IPS-NIHi7 (cell line): ENCODE measurements around the gene SSNA1.

Experiments
- DNase-seq: peaks from one replicate; pipeline ENCODE4 v3.0.0; 2012; ENCODE audit warnings: mixed read lengths; ENCODE audit errors: extremely low spot score

SSNA1 gene, protein sequence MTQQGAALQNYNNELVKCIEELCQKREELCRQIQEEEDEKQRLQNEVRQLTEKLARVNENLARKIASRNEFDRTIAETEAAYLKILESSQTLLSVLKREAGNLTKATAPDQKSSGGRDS

DNA sequence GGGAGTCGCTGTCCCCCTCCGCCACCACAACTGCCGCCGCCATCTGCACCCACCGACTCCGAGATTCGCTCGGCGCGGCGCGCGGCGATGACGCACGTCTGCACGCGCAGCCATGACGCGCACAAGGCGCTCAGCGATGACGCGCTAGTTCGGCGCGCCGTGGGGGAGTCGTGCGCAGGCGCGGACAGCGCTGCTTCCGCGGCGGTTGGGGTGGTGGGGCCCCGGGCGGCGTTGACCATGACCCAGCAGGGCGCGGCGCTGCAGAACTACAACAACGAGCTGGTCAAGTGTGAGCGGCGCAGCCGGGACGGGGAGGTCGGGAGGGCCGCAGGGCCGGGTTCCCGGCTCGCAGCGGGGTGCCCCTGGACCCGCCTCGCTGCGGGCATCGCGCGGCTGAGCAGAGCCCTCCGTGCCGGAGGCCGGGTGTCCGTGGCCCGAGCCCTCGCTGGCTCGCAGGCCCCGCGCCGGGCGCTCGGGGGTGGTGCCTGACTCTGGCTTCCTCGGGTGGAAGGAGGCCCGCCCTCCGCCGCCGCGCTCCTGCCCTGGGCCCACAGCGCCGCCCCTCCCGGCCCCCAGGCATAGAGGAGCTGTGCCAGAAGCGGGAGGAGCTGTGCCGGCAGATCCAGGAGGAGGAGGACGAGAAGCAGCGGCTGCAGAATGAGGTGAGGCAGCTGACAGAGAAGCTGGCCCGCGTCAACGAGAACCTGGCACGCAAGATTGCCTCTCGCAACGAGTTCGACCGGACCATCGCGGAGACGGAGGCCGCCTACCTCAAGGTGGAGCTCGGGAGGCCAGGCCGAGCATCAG, at the start of gene SSNA1, which contains the start of gene ANAPC2:
Gene SSNA1, plus strand, starts transcription at position 187 of the 807 bp plus-strand sequence. Its CDS starts 51 bp downstream, at position 238.
Gene ANAPC2, minus strand, starts transcription at position 71 of the 807 bp plus-strand sequence. Its CDS starts 28 bp downstream, at position 43.
- DNase-seq, result peak; percentile 94

DNA sequence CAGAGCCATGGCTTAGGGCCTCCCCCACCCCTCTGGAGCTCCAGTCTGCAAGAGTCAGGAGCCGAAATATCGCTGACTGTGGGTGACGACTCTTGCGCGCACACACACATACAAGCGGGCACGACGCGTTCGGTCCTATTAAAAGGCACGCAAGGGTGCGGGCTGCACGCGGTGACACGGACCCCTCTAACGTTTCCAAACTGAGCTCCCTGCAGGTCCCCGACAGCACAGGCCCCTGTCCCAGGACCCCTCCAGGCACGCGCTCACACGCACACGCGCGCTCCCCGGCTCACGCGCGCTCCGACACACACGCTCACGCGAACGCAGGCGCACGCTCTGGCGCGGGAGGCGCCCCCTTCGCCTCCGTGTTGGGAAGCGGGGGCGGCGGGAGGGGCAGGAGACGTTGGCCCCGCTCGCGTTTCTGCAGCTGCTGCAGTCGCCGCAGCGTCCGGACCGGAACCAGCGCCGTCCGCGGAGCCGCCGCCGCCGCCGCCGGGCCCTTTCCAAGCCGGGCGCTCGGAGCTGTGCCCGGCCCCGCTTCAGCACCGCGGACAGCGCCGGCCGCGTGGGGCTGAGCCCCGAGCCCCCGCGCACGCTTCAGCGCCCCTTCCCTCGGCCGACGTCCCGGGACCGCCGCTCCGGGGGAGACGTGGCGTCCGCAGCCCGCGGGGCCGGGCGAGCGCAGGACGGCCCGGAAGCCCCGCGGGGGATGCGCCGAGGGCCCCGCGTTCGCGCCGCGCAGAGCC, 49.6 kb upstream of the SSNA1 start, which contains the start of gene GRIN1:
Gene GRIN1, plus strand, starts transcription at position 433 of the 746 bp plus-strand sequence. CDS start 333 bp downstream, outside the sequence.
- peak; percentile 79 for DNase-seq

DNA sequence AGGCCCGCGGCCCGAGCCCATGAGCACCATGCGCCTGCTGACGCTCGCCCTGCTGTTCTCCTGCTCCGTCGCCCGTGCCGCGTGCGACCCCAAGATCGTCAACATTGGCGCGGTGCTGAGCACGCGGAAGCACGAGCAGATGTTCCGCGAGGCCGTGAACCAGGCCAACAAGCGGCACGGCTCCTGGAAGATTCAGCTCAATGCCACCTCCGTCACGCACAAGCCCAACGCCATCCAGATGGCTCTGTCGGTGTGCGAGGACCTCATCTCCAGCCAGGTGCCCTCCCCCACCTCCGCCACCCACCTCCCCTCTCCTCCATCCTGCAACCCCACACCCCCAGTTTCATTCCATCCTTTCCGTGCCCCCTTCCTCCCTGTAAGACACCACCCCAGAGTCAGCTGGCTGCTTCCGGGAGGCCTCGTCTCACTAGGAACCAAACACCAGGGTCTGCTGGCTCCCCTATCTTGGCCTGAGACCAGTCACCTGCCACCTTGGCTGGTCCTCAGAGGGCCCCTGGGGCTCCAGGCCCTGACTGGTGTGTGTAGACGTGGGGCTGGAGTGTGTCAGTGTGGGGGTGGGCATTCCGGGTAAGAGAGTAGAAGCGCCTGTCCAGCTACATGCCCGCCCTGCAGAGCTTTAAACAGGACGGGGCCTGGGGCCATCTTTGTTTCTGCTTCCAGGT, 48.9 kb upstream of the SSNA1 start:
- DNase-seq, result no peak

DNA sequence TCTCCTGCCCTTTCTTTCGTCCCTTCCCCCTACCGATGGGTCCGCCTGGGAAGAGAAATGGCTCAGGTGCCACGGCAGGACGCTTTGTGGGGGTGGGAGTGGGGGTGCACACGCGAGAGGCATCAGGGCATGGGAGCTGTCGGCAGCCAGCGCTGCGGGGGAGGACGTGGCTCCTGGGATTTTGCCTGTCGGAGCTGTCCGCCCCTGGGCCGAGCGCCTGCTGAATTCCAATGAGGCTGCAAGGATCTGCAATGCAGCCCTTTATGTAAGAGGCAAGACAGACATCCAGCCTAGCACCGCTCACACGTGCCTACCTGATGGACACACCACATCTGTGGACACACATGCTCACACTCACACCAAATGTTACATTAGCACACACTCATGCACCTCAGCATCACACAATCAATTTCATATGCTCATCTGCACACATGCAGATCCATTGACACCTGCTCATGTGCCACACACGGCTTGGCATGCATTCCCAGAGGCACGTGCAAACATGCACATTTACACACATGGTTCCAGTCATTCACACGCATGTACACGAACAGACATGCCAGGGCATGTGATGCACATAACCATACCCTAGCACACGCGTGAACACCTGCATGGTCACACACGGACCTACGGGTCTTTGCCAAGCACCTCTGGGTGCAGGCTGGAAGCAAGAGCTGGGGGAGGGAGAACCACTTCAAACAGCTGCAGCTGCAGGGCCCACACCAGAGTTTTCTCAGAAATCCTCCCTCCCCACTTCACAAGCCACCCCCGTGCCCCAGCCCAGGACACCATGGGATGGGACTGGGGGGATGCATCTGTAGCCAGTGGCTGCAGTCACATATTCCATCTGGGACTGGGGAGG, 48.1 kb upstream of the SSNA1 start:
- DNase-seq, result no peak

DNA sequence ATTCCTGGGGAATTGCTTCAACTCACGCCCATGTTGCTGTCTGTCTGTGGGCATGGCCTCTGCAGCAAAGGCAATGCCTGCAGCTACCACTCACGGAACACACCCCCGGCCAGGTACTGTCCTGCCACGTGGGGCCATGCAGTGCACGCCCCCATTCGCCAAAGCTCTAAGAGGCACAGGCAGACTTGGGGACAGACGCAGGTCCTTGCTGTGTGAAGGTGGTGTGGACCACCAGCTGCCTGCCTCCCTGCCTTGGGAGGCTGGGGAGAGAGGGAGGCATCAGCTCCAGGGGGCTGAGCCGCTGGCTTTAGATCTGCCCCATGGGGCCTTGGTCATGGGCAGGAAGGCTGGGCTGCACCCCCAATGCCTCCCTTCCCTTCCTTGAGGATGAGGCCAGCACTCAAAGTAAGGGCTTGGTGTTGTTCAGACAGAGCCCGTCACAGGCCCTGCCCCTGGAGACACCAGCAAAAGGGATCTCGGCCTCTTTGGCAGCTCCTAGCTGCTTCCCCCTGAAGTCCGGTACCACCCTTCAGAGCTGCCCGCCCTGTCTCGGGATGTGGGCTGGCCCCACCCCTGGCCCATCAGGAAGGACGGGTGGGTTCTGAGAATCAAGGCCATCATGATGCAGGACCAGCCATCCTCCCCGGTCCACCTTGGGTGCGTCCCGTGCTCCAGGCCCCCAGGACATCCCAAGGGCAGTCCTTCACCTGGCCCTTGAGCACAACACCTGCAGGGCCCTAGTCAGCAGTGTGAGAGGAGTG, 47.2 kb upstream of the SSNA1 start:
- no peak for DNase-seq

DNA sequence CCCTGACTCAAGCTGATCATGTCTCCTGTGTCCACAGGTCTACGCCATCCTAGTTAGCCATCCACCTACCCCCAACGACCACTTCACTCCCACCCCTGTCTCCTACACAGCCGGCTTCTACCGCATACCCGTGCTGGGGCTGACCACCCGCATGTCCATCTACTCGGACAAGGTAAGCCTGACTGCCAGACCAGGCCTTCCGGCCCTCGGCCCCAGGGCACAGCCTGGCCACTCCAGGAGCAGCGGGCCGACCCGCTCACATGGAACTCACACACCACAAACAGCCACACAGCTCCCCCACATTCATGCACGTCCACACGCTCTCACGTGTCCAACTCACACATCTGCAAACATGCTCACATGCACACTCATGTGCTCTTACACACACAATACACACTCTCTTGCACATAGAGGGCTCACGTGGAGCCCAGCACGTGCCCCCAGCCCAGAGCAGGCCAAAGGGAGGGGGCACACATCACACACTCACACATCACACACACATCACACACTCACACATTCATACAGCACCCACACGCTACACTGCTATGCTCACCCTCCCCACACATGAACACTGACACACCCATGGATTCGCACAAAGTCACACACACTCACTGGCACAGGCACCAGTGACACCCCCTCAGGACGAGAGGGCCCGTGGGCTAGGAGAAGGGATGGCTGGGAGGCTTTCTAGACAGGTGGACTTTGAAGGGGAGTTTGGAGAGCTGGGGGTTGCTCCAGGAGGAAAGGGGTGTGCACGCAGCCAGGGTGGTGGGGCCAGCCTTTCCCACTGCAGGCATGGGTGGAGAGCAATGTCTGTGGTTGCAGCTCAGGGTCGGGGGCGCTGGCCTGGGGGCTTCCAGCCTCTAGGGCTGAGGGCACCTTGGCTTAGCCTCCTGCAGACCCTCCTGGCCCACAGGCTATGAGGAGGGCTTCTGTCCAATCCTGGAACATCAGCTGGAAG, 46.2 kb upstream of the SSNA1 start:
- no peak for DNase-seq

DNA sequence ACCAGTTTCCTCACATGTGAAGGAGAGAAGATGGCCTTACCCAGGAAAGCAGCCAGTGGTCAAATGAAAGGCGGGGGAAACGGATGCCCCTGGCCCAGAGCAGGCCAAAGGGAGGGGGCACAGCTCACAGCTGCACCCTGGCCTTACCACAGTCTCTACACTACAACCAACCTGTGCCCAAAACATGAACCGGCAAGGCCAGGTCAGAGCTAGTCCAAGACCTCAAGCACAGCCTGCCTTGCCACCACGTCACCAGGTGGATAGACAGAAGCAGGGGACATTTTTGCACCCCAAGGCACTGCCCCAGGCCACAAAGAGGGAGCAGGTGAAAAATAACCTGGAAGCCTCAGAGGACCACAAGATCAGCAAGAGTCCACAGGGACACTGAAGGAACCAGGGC, 45.0 kb upstream of the SSNA1 start:
- DNase-seq, result no peak

DNA sequence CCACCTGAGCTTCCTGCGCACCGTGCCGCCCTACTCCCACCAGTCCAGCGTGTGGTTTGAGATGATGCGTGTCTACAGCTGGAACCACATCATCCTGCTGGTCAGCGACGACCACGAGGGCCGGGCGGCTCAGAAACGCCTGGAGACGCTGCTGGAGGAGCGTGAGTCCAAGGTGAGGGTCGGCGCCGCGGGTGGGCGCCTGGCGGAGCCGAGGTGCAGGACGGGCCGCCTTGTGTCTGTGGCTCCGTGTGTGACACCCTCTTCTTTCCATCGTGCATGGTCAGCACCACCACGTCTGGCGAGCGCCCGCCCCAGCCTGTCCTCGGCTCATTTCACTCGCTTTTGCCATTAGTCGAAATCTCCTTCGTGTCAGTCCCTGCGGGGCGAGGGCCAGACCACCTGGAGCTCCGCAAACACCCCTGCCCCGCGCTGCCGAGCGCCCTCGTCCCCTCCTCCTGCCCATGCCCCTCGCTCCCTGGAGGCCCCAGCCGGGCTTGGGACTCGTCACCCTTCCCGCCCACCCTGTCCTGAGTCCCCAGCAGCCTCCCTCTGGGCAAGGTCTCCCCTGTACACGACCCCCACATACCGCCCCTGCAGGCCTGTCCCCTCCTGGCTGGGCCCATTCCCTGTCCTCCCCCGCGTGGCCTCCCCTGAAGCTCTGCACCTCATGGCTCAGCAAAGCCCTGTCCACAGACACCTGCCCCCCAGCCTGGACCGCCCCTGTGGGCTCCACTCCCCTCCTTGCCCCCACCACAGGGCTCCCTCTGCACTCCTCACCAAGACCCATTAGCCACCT, 42.5 kb upstream of the SSNA1 start:
- DNase-seq, result no peak

DNA sequence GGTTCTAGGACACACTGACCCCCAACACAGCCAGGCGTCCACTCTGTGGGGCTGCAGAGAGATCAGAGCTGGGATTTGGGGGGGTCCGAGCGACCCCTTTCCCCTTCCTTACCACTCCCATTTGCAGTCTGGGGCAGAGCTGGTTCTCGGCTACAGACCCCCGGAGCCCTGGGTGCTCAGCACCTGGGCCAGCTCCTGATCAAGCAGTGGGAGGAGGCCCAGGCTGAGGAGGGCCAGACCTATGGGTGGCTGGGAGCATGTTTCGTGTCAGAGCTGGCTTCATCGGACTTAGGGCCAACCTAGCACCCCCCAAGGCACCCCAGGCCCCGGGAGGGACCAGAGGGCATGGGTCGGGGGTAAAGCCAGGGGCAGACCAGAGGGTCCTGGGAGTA, 42.0 kb upstream of the SSNA1 start:
- DNase-seq, result no peak

DNA sequence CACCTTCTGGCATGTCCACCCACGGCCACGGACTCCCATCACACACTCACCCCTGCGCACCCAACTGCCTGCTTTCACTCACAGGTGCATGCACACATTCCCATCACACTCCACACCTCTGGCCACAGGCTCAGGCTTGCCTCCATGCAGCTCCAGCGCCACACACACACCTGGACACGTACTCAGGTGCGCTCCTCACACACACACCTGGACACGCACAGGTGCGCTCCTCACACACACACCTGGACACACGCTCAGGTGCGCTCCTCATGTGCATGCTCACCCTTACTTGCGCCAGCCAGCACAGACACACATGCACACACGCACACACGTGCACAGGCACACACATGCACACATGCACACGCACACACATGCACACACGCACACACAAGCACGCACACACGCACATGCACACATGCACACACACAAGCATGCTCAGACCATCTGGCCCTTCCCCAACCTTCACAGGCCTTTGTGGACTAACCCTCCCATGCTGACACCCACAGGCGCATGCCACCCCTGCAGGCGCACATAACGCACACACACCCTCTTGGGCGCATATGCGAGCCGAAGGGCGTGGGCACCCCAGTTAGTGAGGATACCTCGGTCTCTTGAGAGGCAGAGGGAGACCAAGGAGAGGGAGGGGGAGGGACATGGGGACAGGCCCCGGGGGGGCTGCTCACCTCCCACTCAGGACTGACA, 41.2 kb upstream of the SSNA1 start:
- DNase-seq, result no peak

DNA sequence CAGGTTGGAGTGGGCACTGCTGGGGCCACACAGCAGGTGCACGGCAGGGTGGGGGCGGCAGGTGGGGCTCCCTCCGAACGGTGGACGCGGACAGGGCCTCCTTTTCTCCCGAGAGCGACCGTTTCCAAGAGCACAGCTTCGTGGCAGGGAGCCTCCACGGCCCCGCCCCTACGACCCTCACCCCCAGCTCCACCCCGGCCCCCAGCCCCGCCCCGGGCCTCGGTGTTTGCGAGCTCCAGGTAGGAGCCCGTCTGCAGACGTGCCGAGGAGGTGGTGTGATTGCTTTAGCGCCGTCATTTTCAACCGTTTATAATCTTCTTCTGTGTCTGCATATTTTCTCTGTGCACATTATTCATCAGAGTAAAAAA, 40.7 kb upstream of the SSNA1 start:
- DNase-seq, result no peak

DNA sequence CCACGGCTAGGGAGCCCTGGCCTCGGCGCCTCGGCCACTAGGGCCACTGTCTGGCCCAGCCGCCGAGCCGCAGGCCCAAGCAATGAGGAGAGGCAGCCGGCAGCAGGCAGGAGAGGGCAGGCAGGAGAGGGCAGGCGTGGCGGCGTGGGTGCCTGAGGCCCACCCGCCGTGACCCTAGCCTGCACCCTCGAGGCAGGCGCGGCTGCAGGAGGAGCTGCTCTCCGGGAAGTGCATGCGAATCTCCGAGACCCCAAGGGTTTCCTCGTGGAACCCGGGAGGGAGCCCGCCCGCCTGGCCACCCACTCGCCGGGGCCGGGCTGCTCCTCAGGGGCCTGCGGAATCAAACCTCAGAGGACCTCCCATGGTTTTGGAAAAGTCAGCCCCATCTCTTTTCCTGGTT, 40.2 kb upstream of the SSNA1 start:
- no peak for DNase-seq

DNA sequence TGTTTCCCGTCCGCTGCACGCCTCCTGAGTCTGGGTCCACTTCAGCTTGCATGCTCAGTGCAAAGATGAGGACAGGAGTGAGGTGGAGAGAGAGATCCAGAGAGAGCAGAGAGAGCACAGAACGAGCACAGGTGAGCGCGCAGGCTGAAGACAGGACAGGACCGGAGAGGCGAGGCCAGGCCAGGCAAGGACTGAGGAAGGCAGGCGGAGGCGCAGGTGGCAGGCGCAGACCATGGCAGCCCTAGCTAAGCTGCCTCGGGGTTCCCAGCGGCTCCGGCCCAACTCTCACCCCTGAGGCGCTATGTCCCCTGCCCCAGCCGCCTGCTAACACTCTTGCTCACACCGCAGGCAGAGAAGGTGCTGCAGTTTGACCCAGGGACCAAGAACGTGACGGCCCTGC, 39.8 kb upstream of the SSNA1 start:
- no peak for DNase-seq

DNA sequence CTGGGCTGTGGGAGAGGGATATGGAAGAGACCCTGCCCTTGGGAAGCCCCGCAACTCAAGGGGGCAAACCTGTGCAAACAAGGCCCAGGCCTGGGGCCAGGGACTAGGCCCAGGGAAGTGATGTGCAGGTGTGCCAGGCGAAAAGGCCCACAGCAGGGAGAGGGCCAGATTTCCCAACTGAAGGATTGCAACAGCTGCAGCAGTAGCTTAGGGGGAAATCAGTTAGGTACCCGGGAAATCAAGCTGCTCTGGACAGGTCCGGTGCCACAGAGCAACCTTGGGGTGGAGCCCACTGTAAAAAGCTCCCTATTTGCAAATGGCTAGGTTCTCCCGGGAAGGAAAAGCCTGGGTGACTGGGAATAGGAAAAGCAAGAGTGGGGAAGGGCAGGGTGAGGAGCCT, 39.1 kb upstream of the SSNA1 start:
- DNase-seq, result no peak

DNA sequence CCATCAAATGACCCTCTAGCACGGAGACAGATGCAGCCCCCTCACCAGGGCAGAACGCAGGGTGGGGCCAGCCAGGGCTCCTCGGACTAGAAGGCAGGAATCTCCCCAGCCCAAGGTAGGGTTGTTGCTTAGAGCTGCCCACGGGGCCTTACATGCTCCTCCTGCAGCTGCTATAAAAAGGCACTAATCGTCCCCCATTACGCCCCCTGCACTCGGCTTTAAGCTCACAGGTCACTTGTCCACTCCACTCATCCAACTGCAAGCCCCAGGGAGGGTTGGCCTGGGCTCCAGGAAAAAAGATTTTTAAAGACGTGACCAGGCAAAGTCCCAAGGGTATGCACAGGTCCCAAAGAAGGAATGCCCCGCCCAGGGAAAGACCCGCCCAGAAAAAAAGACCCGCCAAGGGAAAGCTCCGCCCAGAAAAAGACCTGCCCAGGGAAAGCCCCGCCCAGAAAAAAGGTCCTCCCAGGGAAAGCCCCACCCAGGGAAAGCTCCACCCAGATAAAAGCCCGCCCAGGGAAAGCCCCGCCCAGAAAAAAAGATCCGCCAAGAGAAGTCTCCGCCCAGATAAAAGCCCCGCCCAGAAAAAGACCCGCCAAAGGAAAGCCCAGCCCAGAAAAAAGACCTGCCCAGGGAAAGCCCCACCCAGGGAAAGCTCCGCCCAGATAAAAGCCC, 38.4 kb upstream of the SSNA1 start:
- peak; percentile 65 for DNase-seq

DNA sequence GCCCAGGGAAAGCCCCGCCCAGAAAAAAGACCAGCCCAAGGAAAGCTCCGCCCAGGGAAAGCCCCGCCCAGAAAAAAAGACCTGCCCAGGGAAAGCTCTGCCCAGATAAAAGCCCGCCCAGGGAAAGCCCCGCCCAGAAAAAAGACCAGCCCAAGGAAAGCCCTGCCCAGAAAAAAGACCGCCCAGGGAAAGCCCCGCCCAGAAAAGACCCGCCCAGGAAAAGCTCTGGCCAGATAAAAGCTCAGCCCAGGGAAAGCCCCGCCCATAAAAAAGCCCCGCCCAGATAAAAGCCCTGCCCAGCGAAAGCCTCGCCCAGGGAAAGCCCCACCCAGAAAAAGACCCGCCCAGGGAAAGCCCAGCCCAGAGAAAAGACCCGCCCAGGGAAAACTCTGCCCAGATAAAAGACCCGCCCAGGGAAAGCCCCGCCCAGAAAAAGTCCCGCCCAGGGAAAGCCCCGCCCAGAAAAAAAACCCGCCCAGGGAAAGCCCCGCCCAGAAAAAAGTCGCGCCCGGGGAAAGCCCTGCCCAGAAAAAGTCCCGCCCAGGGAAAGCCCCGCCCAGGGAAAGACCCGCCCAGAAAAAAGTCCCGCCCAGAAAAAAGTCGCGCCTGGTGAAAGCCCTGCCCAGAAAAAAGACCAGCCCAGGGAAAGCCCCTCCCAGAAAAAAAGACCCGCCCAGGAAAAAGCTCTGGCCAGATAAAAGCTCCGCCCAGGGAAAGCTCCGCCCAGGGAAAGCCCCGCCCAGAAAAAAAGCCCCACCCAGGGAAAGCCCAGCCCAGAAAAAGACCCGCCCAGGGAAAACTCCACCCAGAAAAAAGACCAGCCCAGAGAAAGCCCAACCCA, 37.6 kb upstream of the SSNA1 start:
- peak; percentile 74 for DNase-seq
